GM19324 (cell line): ENCODE results near the gene RNU1-1.
"Not testable (repeated sequence)": the region's sequence is repeated elsewhere in the genome, so short reads cannot be mapped to it uniquely, and the experiment has no call there.

Source experiments
- ATAC-seq: cut with Tn5 transposase; IDR thresholded peaks from one replicate; pipeline ENCODE4 v1.9.1; 2021; ENCODE audit warnings: mild to moderate bottlenecking, moderate library complexity; ENCODE audit not compliant: unreplicated experiment, low FRiP score

The RNU1-1 gene

GRCh38 chr1:16498047-16498446 lies 16.0 kb downstream of the RNU1-1 start:
- ATAC-seq: not testable (repeated sequence)

- ATAC-seq: not testable (repeated sequence)
Observed at GRCh38 chr1:16497474-16497904, 16.6 kb downstream of the RNU1-1 start.

GRCh38 chr1:16493731-16494130 lies 20.4 kb downstream of the RNU1-1 start:
- ATAC-seq: not testable (repeated sequence)

- ATAC-seq: not testable (repeated sequence)
Observed at GRCh38 chr1:16492937-16493336, 21.1 kb downstream of the RNU1-1 start.

- no peak for ATAC-seq
Observed at GRCh38 chr1:16491056-16491675, 22.9 kb downstream of the RNU1-1 start.

- not testable (repeated sequence) for ATAC-seq
Observed at GRCh38 chr1:16489195-16489880, 24.7 kb downstream of the RNU1-1 start.

DNA sequence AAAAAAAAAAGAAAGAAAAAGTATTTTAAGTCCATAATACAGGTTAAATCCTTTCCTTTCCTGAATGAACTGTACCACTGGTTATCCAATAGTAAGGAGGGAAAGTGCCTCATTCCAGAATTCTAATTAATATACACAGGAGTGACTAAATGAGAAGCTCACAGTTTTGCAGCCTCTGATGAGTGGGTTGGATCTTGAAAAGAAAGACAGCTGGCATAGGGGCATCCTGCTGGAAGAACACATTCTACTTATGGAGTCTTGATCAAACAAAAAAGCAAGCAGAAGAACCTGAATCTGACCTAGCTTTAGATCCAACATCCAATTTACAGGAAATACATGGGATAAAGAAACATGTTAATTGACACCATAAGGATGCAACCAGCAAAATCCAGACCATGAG lies 27.1 kb downstream of the RNU1-1 start:
- not testable (repeated sequence) for ATAC-seq

- not testable (repeated sequence) for ATAC-seq
Observed at GRCh38 chr1:16486316-16486715, 27.8 kb downstream of the RNU1-1 start.

- no peak for ATAC-seq
Observed at GRCh38 chr1:16484931-16485330, 29.2 kb downstream of the RNU1-1 start.

- no peak for ATAC-seq
Observed at GRCh38 chr1:16484501-16484835, 29.6 kb downstream of the RNU1-1 start.

- ATAC-seq: not testable (repeated sequence)
Observed at GRCh38 chr1:16483639-16484500, 30.2 kb downstream of the RNU1-1 start.

DNA sequence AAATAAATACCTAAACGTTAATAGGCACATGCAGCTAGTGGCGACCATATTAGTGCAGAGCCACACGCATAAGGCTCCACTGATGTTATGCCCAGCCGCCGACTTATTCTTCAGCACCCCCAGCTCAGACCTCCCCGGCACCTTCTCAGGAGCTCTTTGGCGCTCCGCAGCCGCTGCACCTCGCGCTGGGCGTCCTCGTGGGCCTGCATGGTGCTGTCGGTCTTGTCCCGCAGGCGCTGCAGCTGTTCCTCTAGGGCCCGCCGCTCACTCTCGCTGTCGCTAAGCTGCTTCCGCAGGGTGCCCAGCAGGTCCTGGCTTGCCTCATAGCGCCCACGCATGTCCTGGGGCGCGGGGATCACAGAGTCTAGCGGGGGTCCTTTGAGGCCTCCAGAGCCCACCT lies 30.9 kb downstream of the RNU1-1 start:
- not testable (repeated sequence) for ATAC-seq

GRCh38 chr1:16478091-16478490 lies 36.0 kb downstream of the RNU1-1 start:
- ATAC-seq: no peak

GRCh38 chr1:16475771-16476770 lies 38.0 kb downstream of the RNU1-1 start:
- not testable (repeated sequence) for ATAC-seq

GRCh38 chr1:16474891-16475290 lies 39.2 kb downstream of the RNU1-1 start:
- not testable (repeated sequence) for ATAC-seq

DNA sequence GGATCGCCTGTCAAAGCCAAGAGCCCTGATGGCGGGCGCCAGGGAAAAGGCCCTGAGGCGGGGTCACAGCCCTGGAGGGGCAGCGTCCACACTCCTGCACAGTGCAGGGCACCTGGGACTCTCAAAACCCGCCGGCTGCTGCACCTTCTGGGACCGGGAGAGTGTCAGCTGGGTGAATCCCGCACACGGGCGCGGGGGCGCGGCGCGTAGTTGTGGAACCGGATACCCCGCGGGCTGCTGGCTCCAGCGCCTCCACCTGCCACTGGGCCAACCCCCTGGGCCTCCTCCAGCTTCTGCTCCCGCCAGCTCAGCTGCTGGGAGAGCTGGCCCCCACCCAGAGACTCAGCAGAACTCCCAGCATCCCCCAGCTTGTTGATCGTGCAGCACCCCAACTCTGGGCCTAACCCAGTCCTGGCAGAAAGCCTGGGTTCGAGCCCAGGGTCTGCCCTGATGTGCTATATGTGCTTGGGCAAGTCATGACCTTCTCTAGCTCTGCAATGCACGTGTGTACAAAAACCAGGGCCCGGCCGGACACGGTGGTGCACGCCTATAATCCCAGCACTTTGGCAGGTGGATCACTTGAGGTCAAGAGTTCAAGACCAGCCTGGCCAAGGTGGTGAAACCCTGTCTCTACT lies 39.8 kb downstream of the RNU1-1 start:
- ATAC-seq: no peak

GRCh38 chr1:16468558-16468957 lies 45.5 kb downstream of the RNU1-1 start:
- ATAC-seq: no peak

DNA sequence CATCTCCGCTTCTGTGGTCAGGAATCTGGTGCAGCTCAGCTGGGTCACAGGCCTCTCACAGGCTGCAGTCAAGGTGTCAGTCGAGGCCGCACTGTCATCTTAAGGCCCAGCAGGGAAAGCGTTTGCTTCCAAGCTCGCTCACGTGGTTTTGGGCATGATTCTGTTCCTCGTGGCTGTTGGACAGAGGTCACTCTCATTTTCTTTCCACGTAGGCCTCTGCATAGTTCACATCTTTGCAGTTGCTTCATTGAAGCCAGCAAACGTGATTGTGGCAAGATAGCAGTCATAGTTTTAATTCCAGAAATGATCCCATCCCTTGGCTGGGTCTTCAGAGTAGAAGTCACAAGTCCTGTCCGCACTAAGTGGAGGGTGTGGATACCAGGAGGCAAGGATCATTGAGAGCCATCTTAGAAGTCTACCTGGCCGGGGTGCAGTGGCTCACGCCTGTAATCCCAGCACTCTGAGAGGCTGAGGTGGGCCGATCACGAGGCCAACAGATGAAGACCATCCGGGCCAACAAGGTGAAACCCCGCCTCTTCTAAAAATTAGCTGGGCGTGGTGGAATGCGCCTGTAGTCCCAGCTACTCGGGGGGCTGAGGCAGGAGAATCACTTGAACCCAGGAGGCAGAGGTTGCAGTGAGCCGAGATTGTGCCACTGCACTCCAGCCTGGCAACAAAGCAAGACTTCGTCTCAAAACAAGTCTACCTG lies 49.0 kb downstream of the RNU1-1 start:
- ATAC-seq: no peak
